ENCODE measurements around the gene THOC3. TPM values are rescaled to one million over a fixed set of nuclear protein-coding genes. Genes with fewer than 3 reads are reported as not detected.
"Not testable (repeated sequence)": the region's sequence is repeated elsewhere in the genome, so short reads cannot be mapped to it uniquely, and the experiment has no call there.

The THOC3 gene
- total RNA-seq, 1 experiment from 2014 or later: 70.8 TPM

- no peak overlapping the region for H3K27ac ChIP-seq (ENCODE audit: low read length)
- H3K36me3 ChIP-seq (ENCODE audit: control insufficient read depth, insufficient read depth, low read length): no peaks in the 10 kb centered on the region
- peaks cover 4% of the 10 kb centered on the region; the same call in 1 of the 2 replicates for H3K4me1 ChIP-seq (ENCODE audit: control insufficient read depth, insufficient read depth, low read length)
- ATAC-seq (no peak), DNase-seq (ENCODE audit: low read depth, low spot score) (no peak)
- H3K9me3 ChIP-seq (ENCODE audit: control insufficient read depth, insufficient read depth, low read depth, low read length): no peaks in the 10 kb centered on the region
- in situ Hi-C loops (cut with HindIII; ENCODE audit: low pct_unique_long_range_greater_than_20kb, low sequenced_read_pairs): no loop called here
- BruUV-seq (replicated peaks): no TSS peak
- ChIA-PET POLR2A (no interaction called here), CTCF (interaction anchor here (0.7 kb wide), 1 partner anchor 1151 kb away, joined by 6 read pairs; no protein-coding TSS in a partner anchor)
- TF ChIP-seq TCF7L2 (IDR thresholded peaks at IDR 0.05; ENCODE audit: low read depth, low read length) (no peak), CTCF (IDR thresholded peaks at IDR 0.05) (no peak; the same call in 1 of the 2 replicates), REST (IDR thresholded peaks at IDR 0.05; ENCODE audit: insufficient read depth in 1 of 2, low read depth in 2 of 2, low read length in 1 of 2) (no peak), SIN3A (IDR thresholded peaks at IDR 0.05; ENCODE audit: borderline replicate concordance, insufficient read depth, low read depth, low read length) (no peak), POLR2AphosphoS5 (IDR thresholded peaks at IDR 0.05; ENCODE audit: low read depth, low read length) (no peak)
- no peaks in the 10 kb centered on the region for H3K27me3 ChIP-seq (ENCODE audit: control insufficient read depth, insufficient read depth, low read length)
- intact Hi-C loops (cut with micrococcal nuclease; ENCODE audit: unreplicated experiment): no loop called here
- no peak overlapping the region for H3K4me3 ChIP-seq (ENCODE audit: low read depth in 2 of 2, low read length in 2 of 2)
Measured at GRCh38 chr5:175921061-175921730, 46.9 kb downstream of the THOC3 start.

GRCh38 chr5:175920231-175920811 lies 47.8 kb downstream of the THOC3 start:
- DNase-seq (ENCODE audit: low read depth, low spot score) (no peak), ATAC-seq (no peak)
- ChIA-PET POLR2A (no interaction called here), CTCF (interaction anchor here (0.7 kb wide), 3 partner anchors 34 to 1152 kb away, joined by 4 to 7 read pairs (median 6); no protein-coding TSS in a partner anchor)
- no TSS peak for BruUV-seq (replicated peaks)
- H3K4me3 ChIP-seq (ENCODE audit: low read depth in 2 of 2, low read length in 2 of 2): no peak overlapping the region
- H3K36me3 ChIP-seq (ENCODE audit: control insufficient read depth, insufficient read depth, low read length): no peaks in the 10 kb centered on the region
- no peaks in the 10 kb centered on the region for H3K27me3 ChIP-seq (ENCODE audit: control insufficient read depth, insufficient read depth, low read length)
- peaks cover 4% of the 10 kb centered on the region; the same call in 1 of the 2 replicates for H3K4me1 ChIP-seq (ENCODE audit: control insufficient read depth, insufficient read depth, low read length)
- no peak overlapping the region for H3K27ac ChIP-seq (ENCODE audit: low read length)
- in situ Hi-C loops (cut with HindIII; ENCODE audit: low pct_unique_long_range_greater_than_20kb, low sequenced_read_pairs) (no loop called here), intact Hi-C loops (cut with micrococcal nuclease; ENCODE audit: unreplicated experiment) (no loop called here)
- no peaks in the 10 kb centered on the region for H3K9me3 ChIP-seq (ENCODE audit: control insufficient read depth, insufficient read depth, low read depth, low read length)
- TF ChIP-seq SIN3A (IDR thresholded peaks at IDR 0.05; ENCODE audit: borderline replicate concordance, insufficient read depth, low read depth, low read length) (no peak), TCF7L2 (IDR thresholded peaks at IDR 0.05; ENCODE audit: low read depth, low read length) (no peak), CTCF (IDR thresholded peaks at IDR 0.05) (no peak), POLR2AphosphoS5 (IDR thresholded peaks at IDR 0.05; ENCODE audit: low read depth, low read length) (no peak), REST (IDR thresholded peaks at IDR 0.05; ENCODE audit: insufficient read depth in 1 of 2, low read depth in 2 of 2, low read length in 1 of 2) (no peak)

- H3K4me1 ChIP-seq (ENCODE audit: control insufficient read depth, insufficient read depth, low read length); CTCF ChIA-PET; ATAC-seq; BruUV-seq (replicated peaks); H3K27me3 ChIP-seq (ENCODE audit: control insufficient read depth, insufficient read depth, low read length); H3K9me3 ChIP-seq (ENCODE audit: control insufficient read depth, insufficient read depth, low read depth, low read length); H3K36me3 ChIP-seq (ENCODE audit: control insufficient read depth, insufficient read depth, low read length); DNase-seq (ENCODE audit: low read depth, low spot score); in situ Hi-C loops (cut with HindIII; ENCODE audit: low pct_unique_long_range_greater_than_20kb, low sequenced_read_pairs); POLR2A ChIA-PET; H3K4me3 ChIP-seq (ENCODE audit: low read depth in 2 of 2, low read length in 2 of 2); H3K27ac ChIP-seq (ENCODE audit: low read length); intact Hi-C loops (cut with micrococcal nuclease; ENCODE audit: unreplicated experiment): not testable (repeated sequence)
Measured at GRCh38 chr5:175915066-175916037, 52.8 kb downstream of the THOC3 start.

All from Panc1 (cell line).